GM12874 (cell line): Measurements from ENCODE around the gene GPS1.

ENCODE experiments used
- CTCF ChIP-seq: IDR thresholded peaks from 2 replicates; pipeline ENCODE4 v1.5.1; 2011; ENCODE audit warnings: low read depth, mild to moderate bottlenecking, control low read depth, low read length, moderate library complexity; ENCODE audit not compliant: insufficient read depth

Gene GPS1

GRCh38 chr17:82016061-82016874, 35.4 kb upstream of the GPS1 start:
- TF ChIP-seq CTCF, result no peak

GRCh38 chr17:82016875-82017459, 34.7 kb upstream of the GPS1 start:
- TF ChIP-seq CTCF, result no peak

GRCh38 chr17:82017612-82018151, 34.0 kb upstream of the GPS1 start:
- TF ChIP-seq CTCF, result no peak

GRCh38 chr17:82018152-82018988, 33.3 kb upstream of the GPS1 start:
- TF ChIP-seq CTCF, result no peak

- no peak for TF ChIP-seq CTCF
Observed at GRCh38 chr17:82018989-82019689, 32.6 kb upstream of the GPS1 start.

- peak; percentile 94 for TF ChIP-seq CTCF
Observed at GRCh38 chr17:82019690-82020571, 31.8 kb upstream of the GPS1 start.
